T-cell (primary cell): ENCODE data around the gene REX1BD. TPM values are rescaled to one million over a fixed set of nuclear protein-coding genes. Genes with fewer than 3 reads are reported as not detected.

Experiments used
- ATAC-seq, 4 experiments: fragments of 200-7000 bp in 3 of 4; fragments of 150-1000 bp in 1 of 4; cut with Tn5 transposase; replicated peaks in 1 of 4; 1 replicate in 3 of 4; 2 replicates in 1 of 4; pipeline ENCODE4 v1.10.0; 2021; ENCODE audit warnings: moderate library complexity in 3 of 4, mild to moderate bottlenecking in 2 of 4, moderate number of reproducible peaks in 1 of 4
- CTCF ChIA-PET, 2 donors: fragments of 300-600 bp; sonication (Branson Sonifier 250); formaldehyde crosslinking; loops; one replicate each; lab custom pipeline; 2022; ENCODE audit warnings: antibody characterized with exemption in 2 of 2; lab: Charles Lee
- POLR2A ChIA-PET, 2 donors: fragments of 300-600 bp; sonication (Branson Sonifier 250); formaldehyde crosslinking; loops; one replicate each; lab custom pipeline; 2022; ENCODE audit warnings: antibody characterized with exemption in 2 of 2; lab: Charles Lee
- DNase-seq, 35 experiments: peaks; one replicate each; pipeline versions ENCODE4 v3.0.0 to v3.0.0-alpha.2; 2013 to 2023
- H3K27ac ChIP-seq: one replicate; pipeline ENCODE4 v1.5.1; 2013; ENCODE audit warnings: low read length
- H3K27me3 ChIP-seq, 2 experiments: replicated peaks in 1 of 2; 1 replicate in 1 of 2; 2 replicates in 1 of 2; pipeline versions ENCODE4 v1.6.1 to v1.7.0; 2013; ENCODE audit warnings: low read length in 1 of 2, mixed read lengths in 1 of 2; ENCODE audit not compliant: control insufficient read depth in 2 of 2, insufficient read depth in 2 of 2; ENCODE audit errors: extremely low read depth in 1 of 2
- H3K36me3 ChIP-seq, 2 donors: 1 replicate in 1 of 2; 2 replicates in 1 of 2; pipeline versions ENCODE4 v1.6.1 to v1.7.0; 2013; ENCODE audit warnings: low read length in 1 of 2; ENCODE audit not compliant: control insufficient read depth in 2 of 2, insufficient read depth in 1 of 2; ENCODE audit errors: extremely low read depth in 1 of 2
- H3K4me1 ChIP-seq, 2 experiments: 1 replicate in 1 of 2; 2 replicates in 1 of 2; pipeline versions ENCODE4 v1.6.1 to v1.7.0; 2013; ENCODE audit warnings: low read length in 2 of 2, mixed read lengths in 1 of 2; ENCODE audit not compliant: insufficient read depth in 2 of 2, control insufficient read depth in 1 of 2; ENCODE audit errors: extremely low read depth in 1 of 2
- H3K4me3 ChIP-seq, 2 donors: 1 replicate in 1 of 2; 2 replicates in 1 of 2; pipeline versions ENCODE4 v1.5.1 to v1.7.0; 2013; ENCODE audit warnings: mild to moderate bottlenecking in 2 of 2, low read length in 1 of 2, moderate library complexity in 1 of 2; ENCODE audit not compliant: control insufficient read depth in 1 of 2; ENCODE audit errors: extremely low read depth in 1 of 2
- H3K9me3 ChIP-seq: 2 replicates; pipeline ENCODE4 v1.7.0; 2013
- H3K27ac Mint-ChIP-seq, 2 donors: one replicate each; pipeline ENCODE4 v1.8.0; 2020 to 2021; ENCODE audit warnings: mild to moderate bottlenecking in 2 of 2, mixed read lengths in 2 of 2
- H3K27me3 Mint-ChIP-seq, 2 donors: one replicate each; pipeline ENCODE4 v1.8.0; 2021 to 2022; ENCODE audit warnings: mixed read lengths in 2 of 2
- H3K36me3 Mint-ChIP-seq: one replicate; pipeline ENCODE4 v1.8.0; 2021; ENCODE audit warnings: mixed read lengths
- H3K4me1 Mint-ChIP-seq, 3 donors: one replicate each; pipeline ENCODE4 v1.8.0; 2020 to 2022; ENCODE audit warnings: mixed read lengths in 3 of 3, mild to moderate bottlenecking in 1 of 3
- H3K4me3 Mint-ChIP-seq, 3 donors: one replicate each; pipeline ENCODE4 v1.8.0; 2020 to 2022; ENCODE audit warnings: mild to moderate bottlenecking in 3 of 3, mixed read lengths in 3 of 3, moderate library complexity in 3 of 3
- H3K9me3 Mint-ChIP-seq, 3 donors: one replicate each; pipeline ENCODE4 v1.8.0; 2020 to 2022; ENCODE audit warnings: mixed read lengths in 3 of 3
- WGBS: methylation state at CpG from one replicate; pipeline ENCODE4 v1.1.5; 2013; ENCODE audit warnings: missing lambda C conversion rate; ENCODE audit not compliant: insufficient coverage; 5-methylcytosine and 5-hydroxymethylcytosine counted together
- total RNA-seq, 35 experiments: library from RNA in 6 of 35; stranded (reverse) in 6 of 35; fragments of 120-200 nt in 1 of 35; gene quantifications; one replicate each; pipeline versions ENCODE4 v1.2.1 to v1.2.4 and lab custom pipeline; 2013 to 2026

Gene REX1BD
- total RNA-seq, 5 donors from 2014 or later (not counting 1 experiment from before 2014, with no cell fraction given): 91.8 to 166 (median 150) TPM

GRCh38 chr19:18542941-18543813, 45.4 kb upstream of the REX1BD start, which contains the start of gene FKBP8:
Gene FKBP8, minus strand, starts transcription at chr19:18543573. Its CDS starts 1,603 bp downstream, at chr19:18541970.
- Histone ChIP-seq H3K4me3 (peak within 1 kb of the TSS; percentile 73 to 77), H3K4me1 (peaks cover 4 to 28% of the 10 kb centered on the region in 2 experiments), H3K36me3 (peaks cover 6 to 23% of the 10 kb centered on the region in 2 donors), H3K27me3 (peaks cover 0 to 4% of the 10 kb centered on the region in 2 experiments), H3K27ac (peak within 1 kb of the TSS; percentile 90), H3K9me3 (no peaks in the 10 kb centered on the region)
- Mint-ChIP-seq H3K27ac (peak within 1 kb of the TSS; percentile 95 to 98), H3K36me3 (no peaks in the 10 kb centered on the region), H3K4me1 (peaks cover 19 to 32% (median 27%) of the 10 kb centered on the region in 3 donors), H3K9me3 (no peaks in the 10 kb centered on the region), H3K27me3 (no peaks in the 10 kb centered on the region), H3K4me3 (peak within 1 kb of the TSS; percentile 86 to 95 (median 89))
- DNase-seq (peak; percentile 80 to 96 (median 90)), ATAC-seq (peak; percentile 96 to 98 (median 97))
- CTCF ChIA-PET: interaction anchor here (0.6 to 1.4 kb wide), 5 partner anchors 14 to 132 kb away, joined by 3 to 5 read pairs (median 4); partner anchors contain the start of gene KXD1 (in 1 of the 2)
- under 1% methylated on average over 35 of the region's 86 CpGs for WGBS
- POLR2A ChIA-PET: interaction anchor here (0.9 to 1.2 kb wide), 2 partner anchors 14 to 46 kb away, joined by 3 read pairs; no protein-coding TSS in a partner anchor

DNA sequence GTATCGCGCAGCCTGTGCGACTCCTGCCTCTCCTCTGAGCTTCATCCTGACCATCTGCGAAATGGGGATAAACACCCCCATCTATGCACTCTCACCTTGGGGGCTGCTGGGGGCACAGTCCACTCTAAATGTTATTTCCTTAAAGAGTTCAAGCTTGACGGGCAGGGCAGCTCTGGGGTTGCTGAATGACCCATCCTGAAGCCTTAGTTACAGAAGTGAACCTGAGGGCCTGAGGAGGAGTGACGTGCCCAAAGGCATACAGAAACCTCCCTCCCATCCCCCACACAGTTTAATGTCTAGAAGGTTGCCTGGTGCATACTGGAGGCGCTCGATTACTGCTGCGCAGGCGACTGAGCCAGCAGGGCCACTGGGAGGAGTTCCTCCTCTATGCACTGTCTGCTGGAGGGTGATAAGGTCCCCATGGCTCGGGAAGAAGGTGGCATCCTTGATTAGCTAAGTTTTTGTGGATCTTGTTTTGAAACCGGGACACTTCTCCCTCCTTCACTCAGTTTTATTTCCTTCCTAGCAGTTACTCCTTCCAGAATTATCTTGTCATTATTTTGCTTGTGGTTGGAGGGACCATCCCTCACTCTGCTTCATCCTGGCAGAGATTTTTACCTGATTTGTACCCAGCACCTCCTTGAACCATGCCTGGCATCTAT, 44.7 kb upstream of the REX1BD start:
- no peaks in the 10 kb centered on the region for H3K36me3 Mint-ChIP-seq
- H3K36me3 ChIP-seq: peaks cover 6 to 18% of the 10 kb centered on the region in 2 donors
- peaks cover 4 to 28% of the 10 kb centered on the region in 2 experiments for H3K4me1 ChIP-seq
- H3K27me3 Mint-ChIP-seq: no peaks in the 10 kb centered on the region
- H3K4me1 Mint-ChIP-seq: peaks cover 19 to 32% (median 27%) of the 10 kb centered on the region in 3 donors
- 0% methylated on average over 4 of the region's 12 CpGs for WGBS
- ChIA-PET POLR2A (interaction anchor here (0.9 to 1.2 kb wide), 3 partner anchors 13 to 45 kb away, joined by 3 to 18 read pairs (median 3); partner anchors contain the start of gene KXD1 (in 1 of the 2)), CTCF (interaction anchor here (1.0 to 1.4 kb wide), 4 partner anchors 15 to 69 kb away, joined by 3 to 5 read pairs (median 4); no protein-coding TSS in a partner anchor)
- no peaks in the 10 kb centered on the region for H3K9me3 ChIP-seq
- peaks cover 0 to 9% of the 10 kb centered on the region in 2 experiments for H3K27me3 ChIP-seq
- H3K27ac ChIP-seq: peak overlapping the region; percentile 90
- ATAC-seq: peak; percentile 73 to 79 (median 76)
- H3K9me3 Mint-ChIP-seq: no peaks in the 10 kb centered on the region
- DNase-seq: peak; percentile 38 to 89 (median 65)
- H3K4me3 Mint-ChIP-seq: peak overlapping the region; percentile 86 to 95 (median 89)
- H3K4me3 ChIP-seq: peak overlapping the region; percentile 73 to 77
- H3K27ac Mint-ChIP-seq: peak overlapping the region; percentile 95 to 98

DNA sequence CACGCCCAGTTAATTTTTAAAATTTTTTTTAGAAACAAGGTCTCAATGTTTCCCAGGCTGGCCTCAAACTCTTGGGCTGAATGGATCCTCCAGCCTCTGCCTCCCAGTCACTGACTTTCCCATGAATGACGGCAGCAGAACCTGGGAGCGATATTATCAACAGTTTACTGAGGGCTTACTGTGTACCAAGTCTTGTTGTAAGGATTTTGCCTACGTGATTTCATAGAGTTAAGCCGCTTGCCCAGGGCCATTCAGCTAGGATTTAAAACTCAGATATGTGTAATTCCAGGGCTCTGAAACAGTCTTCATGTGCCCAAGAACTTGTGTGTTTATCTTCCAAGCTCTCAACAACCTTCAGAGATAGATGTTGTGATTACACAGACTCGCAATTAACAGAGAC, 37.0 kb upstream of the REX1BD start:
- 100% methylated on average over 3 of the region's 6 CpGs for WGBS
- no peak for ATAC-seq
- Mint-ChIP-seq H3K27ac (no peak overlapping the region), H3K4me3 (no peak overlapping the region), H3K36me3 (no peaks in the 10 kb centered on the region), H3K27me3 (no peaks in the 10 kb centered on the region), H3K4me1 (no peaks in the 10 kb centered on the region), H3K9me3 (no peaks in the 10 kb centered on the region)
- peaks cover 0 to under 1% of the 10 kb centered on the region in 2 experiments for H3K4me1 ChIP-seq
- ChIA-PET CTCF (no interaction called here), POLR2A (no interaction called here)
- no peak overlapping the region for H3K27ac ChIP-seq
- no peaks in the 10 kb centered on the region for H3K36me3 ChIP-seq
- peaks cover 0 to 6% of the 10 kb centered on the region in 2 experiments for H3K27me3 ChIP-seq
- no peaks in the 10 kb centered on the region for H3K9me3 ChIP-seq
- H3K4me3 ChIP-seq: no peak overlapping the region
- no peak for DNase-seq

- peaks cover 23 to 28% (median 23%) of the 10 kb centered on the region in 3 donors for H3K4me1 Mint-ChIP-seq
- peaks cover 14 to 27% of the 10 kb centered on the region in 2 experiments for H3K4me1 ChIP-seq
- CTCF ChIA-PET: interaction anchor here (0.6 to 2.6 kb wide), 10 partner anchors 10 to 138 kb away, joined by 3 to 13 read pairs (median 3); partner anchors contain the start of genes ELL (in 1 of the 2), REX1BD (in 1 of the 2), SSBP4 (in 1 of the 2) and UBA52 (in 1 of the 2)
- peak within 1 kb of the TSS; percentile 87 to 90 (median 87) for H3K4me3 Mint-ChIP-seq
- no peaks in the 10 kb centered on the region for H3K9me3 Mint-ChIP-seq
- DNase-seq (peak; percentile 88 to 100 (median 98)), ATAC-seq (peak; percentile 99 to 100 (median 100))
- H3K27ac Mint-ChIP-seq: peak within 1 kb of the TSS; percentile 90 to 92
- H3K27ac ChIP-seq: peak within 1 kb of the TSS; percentile 90
- POLR2A ChIA-PET: interaction anchor here (0.6 to 1.5 kb wide), 8 partner anchors 13 to 706 kb away, joined by 3 to 18 read pairs (median 6); partner anchors contain the start of genes UBA52 (in 2 of the 2), FKBP8 (in 1 of the 2) and REX1BD (in 1 of the 2)
- H3K4me3 ChIP-seq: peak within 1 kb of the TSS; percentile 80 to 85
- no peaks in the 10 kb centered on the region for H3K27me3 ChIP-seq
- no peaks in the 10 kb centered on the region for H3K9me3 ChIP-seq
- H3K36me3 Mint-ChIP-seq: peaks cover 4% of the 10 kb centered on the region
- no peaks in the 10 kb centered on the region for H3K27me3 Mint-ChIP-seq
- peaks cover 0 to 10% of the 10 kb centered on the region in 2 donors for H3K36me3 ChIP-seq
- 1% methylated on average over 57 of the region's 58 CpGs for WGBS
Measured at GRCh38 chr19:18557411-18558201, 31.0 kb upstream of the REX1BD start, which contains the start of gene KXD1. Gene KXD1, plus strand, starts transcription at chr19:18557870. Its CDS starts 4,187 bp downstream, at chr19:18562057.

- H3K4me3 Mint-ChIP-seq: peak overlapping the region; percentile 87 to 90 (median 87)
- Histone ChIP-seq H3K27ac (peak overlapping the region; percentile 90), H3K9me3 (no peaks in the 10 kb centered on the region), H3K36me3 (peaks cover 1 to 16% of the 10 kb centered on the region in 2 donors), H3K27me3 (no peaks in the 10 kb centered on the region), H3K4me3 (peak overlapping the region; percentile 80 to 85), H3K4me1 (peaks cover 14 to 27% of the 10 kb centered on the region in 2 experiments)
- no peaks in the 10 kb centered on the region for H3K27me3 Mint-ChIP-seq
- DNase-seq: peak in 2 of 35 experiments; percentile 25 to 35
- no peak for ATAC-seq
- H3K27ac Mint-ChIP-seq: peak overlapping the region; percentile 90 to 92
- WGBS: 3% methylated on average over 11 of the region's 11 CpGs
- H3K9me3 Mint-ChIP-seq: no peaks in the 10 kb centered on the region
- CTCF ChIA-PET: interaction anchor here (0.6 to 2.6 kb wide), 9 partner anchors 10 to 555 kb away, joined by 3 to 13 read pairs (median 6); partner anchors contain the start of genes ELL (in 1 of the 2), REX1BD (in 1 of the 2) and UBA52 (in 1 of the 2)
- POLR2A ChIA-PET: interaction anchor here (0.6 to 1.5 kb wide), 6 partner anchors 13 to 269 kb away, joined by 4 to 18 read pairs (median 6); partner anchors contain the start of genes UBA52 (in 2 of the 2) and REX1BD (in 1 of the 2)
- H3K4me1 Mint-ChIP-seq: peaks cover 23 to 28% (median 23%) of the 10 kb centered on the region in 3 donors
- H3K36me3 Mint-ChIP-seq: peaks cover 7% of the 10 kb centered on the region
Measured at GRCh38 chr19:18558202-18558555, 30.4 kb upstream of the REX1BD start.
